Brain microvascular endothelial cell (primary cell): ENCODE results near the gene UNC5CL.

Experiments used
- DNase-seq: peaks from one replicate; pipeline ENCODE4 v3.0.0-alpha.2; 2020
- H3K27ac ChIP-seq: fragments of 250-450 bp; sonication (Bioruptor Pico); 2 replicates; pipeline ENCODE4 v1.5.1; 2020; ENCODE audit warnings: mild to moderate bottlenecking, moderate library complexity
- H3K27me3 ChIP-seq: fragments of 250-450 bp; sonication (Bioruptor Pico); replicated peaks from 2 replicates; pipeline ENCODE4 v1.5.1; 2020; ENCODE audit warnings: mild to moderate bottlenecking
- H3K36me3 ChIP-seq: fragments of 250-450 bp; sonication (Bioruptor Pico); replicated peaks from 2 replicates; pipeline ENCODE4 v1.5.1; 2020; ENCODE audit warnings: mild to moderate bottlenecking
- H3K4me3 ChIP-seq: 2 replicates; pipeline ENCODE4 v1.5.1; 2011; ENCODE audit warnings: low read depth, mild to moderate bottlenecking, control low read depth, low read length, moderate library complexity
- CTCF ChIP-seq: IDR thresholded peaks from 2 replicates; pipeline ENCODE4 v1.5.1; 2011; ENCODE audit warnings: low read depth, mild to moderate bottlenecking, moderate library complexity, low read length, control low read depth, inconsistent platforms; ENCODE audit errors: missing control alignments
- in situ Hi-C: cut with HindIII; loops from 2 replicates; pipeline ENCODE4 v1.10.0; 2017; ENCODE audit warnings: low sequenced_read_pairs, low pct_ligation_motif_present

UNC5CL gene

GRCh38 chr6:40986921-40987819, 51.9 kb downstream of the UNC5CL start:
- in situ Hi-C loops, result no loop called here

GRCh38 chr6:40986364-40986763, 52.7 kb downstream of the UNC5CL start:
- Histone ChIP-seq H3K27ac (no peak overlapping the region), H3K4me3 (no peak overlapping the region), H3K27me3 (peaks cover 3% of the 10 kb centered on the region), H3K36me3 (no peaks in the 10 kb centered on the region)
- in situ Hi-C loops, result no loop called here
- no peak for TF ChIP-seq CTCF
- DNase-seq, result no peak

More at GRCh38 chr6:40986921-40987819, 51.9 kb downstream of the UNC5CL start:
- H3K36me3 ChIP-seq, result no peaks in the 10 kb centered on the region
- no peak for DNase-seq
- H3K4me3 ChIP-seq, result no peak overlapping the region
- H3K27ac ChIP-seq, result no peak overlapping the region
- TF ChIP-seq CTCF, result no peak
- H3K27me3 ChIP-seq, result peaks cover 3% of the 10 kb centered on the region

- no peak for TF ChIP-seq CTCF
- in situ Hi-C loops, result no loop called here
- Histone ChIP-seq H3K27ac (no peak overlapping the region), H3K36me3 (no peaks in the 10 kb centered on the region), H3K4me3 (no peak overlapping the region), H3K27me3 (peaks cover under 1% of the 10 kb centered on the region)
- DNase-seq, result no peak
Measured at GRCh38 chr6:40983752-40984151, 55.3 kb downstream of the UNC5CL start.

GRCh38 chr6:40982917-40983316, 56.1 kb downstream of the UNC5CL start:
- DNase-seq, result no peak
- no peaks in the 10 kb centered on the region for H3K27me3 ChIP-seq
- in situ Hi-C loops, result no loop called here
- no peak for TF ChIP-seq CTCF
- no peak overlapping the region for H3K4me3 ChIP-seq
- H3K27ac ChIP-seq, result no peak overlapping the region
- no peaks in the 10 kb centered on the region for H3K36me3 ChIP-seq

- H3K4me3 ChIP-seq, result no peak overlapping the region
- in situ Hi-C loops, result no loop called here
Measured at GRCh38 chr6:40978687-40979289, 60.2 kb downstream of the UNC5CL start.

More at GRCh38 chr6:40978687-40979289, 60.2 kb downstream of the UNC5CL start:
- no peak for DNase-seq
- no peaks in the 10 kb centered on the region for H3K36me3 ChIP-seq
- no peak overlapping the region for H3K27ac ChIP-seq
- no peak for TF ChIP-seq CTCF
- peaks cover 3% of the 10 kb centered on the region for H3K27me3 ChIP-seq
